OCI-LY1 (cell line): ENCODE results near the gene PARD3.

Source experiments
- H2AFZ ChIP-seq: fragments of 200-600 bp; sonication (generic), shearing (Covaris generic); 2 replicates; pipeline ENCODE4 v1.6.0; 2014; ENCODE audit warnings: antibody characterized with exemption, mild to moderate bottlenecking, low read length
- H3F3A ChIP-seq: fragments of 200-600 bp; sonication (generic), shearing (Covaris generic); 2 replicates; pipeline ENCODE4 v1.6.0; 2014; ENCODE audit warnings: mild to moderate bottlenecking, antibody characterized with exemption, low read length, moderate library complexity; ENCODE audit not compliant: insufficient read depth
- H3K27ac ChIP-seq: fragments of 200-600 bp; sonication (generic); 2 replicates; pipeline ENCODE4 v1.5.1; 2014; ENCODE audit warnings: low read length, mixed run types, mild to moderate bottlenecking, low read depth; ENCODE audit not compliant: poor library complexity, severe bottlenecking
- H3K27me3 ChIP-seq: fragments of 200-600 bp; sonication (generic); 2 replicates; pipeline ENCODE4 v1.6.0; 2014; ENCODE audit warnings: antibody characterized with exemption, mild to moderate bottlenecking, low read length, moderate library complexity; ENCODE audit not compliant: insufficient read depth
- H3K36me3 ChIP-seq: fragments of 200-600 bp; sonication (generic); 2 replicates; pipeline ENCODE4 v1.6.1; 2014; ENCODE audit warnings: mild to moderate bottlenecking, antibody characterized with exemption, low read length, moderate library complexity, mixed read lengths; ENCODE audit not compliant: insufficient read depth
- H3K4me1 ChIP-seq: fragments of 200-600 bp; sonication (generic); 2 replicates; pipeline ENCODE4 v1.5.1; 2014; ENCODE audit warnings: mild to moderate bottlenecking, low read length, moderate library complexity; ENCODE audit not compliant: insufficient read depth, severe bottlenecking
- H3K4me2 ChIP-seq: fragments of 200-600 bp; sonication (generic), shearing (Covaris generic); 2 replicates; pipeline ENCODE4 v1.6.1; 2014; ENCODE audit warnings: low read length
- H3K4me3 ChIP-seq: fragments of 200-600 bp; sonication (generic); 2 replicates; pipeline ENCODE4 v1.5.1; 2014; ENCODE audit warnings: low read length, low read depth, mild to moderate bottlenecking, mixed read lengths; ENCODE audit not compliant: poor library complexity, severe bottlenecking
- H3K79me2 ChIP-seq: fragments of 200-600 bp; shearing (Covaris generic); 2 replicates; pipeline ENCODE4 v1.6.1; 2016; ENCODE audit warnings: mixed run types, low read length, mixed read lengths; ENCODE audit not compliant: insufficient read depth
- H3K9ac ChIP-seq: fragments of 200-600 bp; sonication (generic), shearing (Covaris generic); 2 replicates; pipeline ENCODE4 v1.6.1; 2014; ENCODE audit warnings: mild to moderate bottlenecking, low read length, mixed read lengths
- H3K9me2 ChIP-seq: fragments of 200-600 bp; sonication (generic), shearing (Covaris generic); 2 replicates; pipeline ENCODE4 v1.6.1; 2014; ENCODE audit warnings: low read depth, mild to moderate bottlenecking, low read length, mixed read lengths
- H3K9me3 ChIP-seq: fragments of 200-600 bp; shearing (Covaris generic); 2 replicates; pipeline ENCODE4 v1.6.1; 2014; ENCODE audit warnings: low read length, mixed read lengths
- H4K20me1 ChIP-seq: fragments of 200-600 bp; sonication (generic), shearing (Covaris generic); 2 replicates; pipeline ENCODE4 v1.6.0; 2016; ENCODE audit warnings: mild to moderate bottlenecking, low read length; ENCODE audit not compliant: insufficient read depth
- CTCF ChIP-seq: fragments of 200-600 bp; sonication (generic), shearing (Covaris generic); IDR thresholded peaks from 2 replicates; pipeline ENCODE4 v1.5.1; 2017; ENCODE audit warnings: mild to moderate bottlenecking, antibody characterized with exemption, low read length, moderate library complexity, mixed read lengths
- EZH2 ChIP-seq: fragments of 200-600 bp; sonication (generic), shearing (Covaris generic); IDR thresholded peaks from 2 replicates; pipeline ENCODE4 v1.8.0; 2017; ENCODE audit warnings: borderline replicate concordance, mixed run types, mild to moderate bottlenecking, antibody characterized with exemption, low read length, moderate library complexity, mixed read lengths

The PARD3 gene

GRCh38 chr10:34168439-34168838 is 646.7 kb downstream of the PARD3 start:
- Histone ChIP-seq H3K9me2 (no peaks in the 10 kb centered on the region), H3K27ac (no peak overlapping the region), H4K20me1 (no peaks in the 10 kb centered on the region), H3F3A (no peaks in the 10 kb centered on the region), H3K9ac (no peak overlapping the region), H3K4me2 (no peak overlapping the region), H3K79me2 (no peaks in the 10 kb centered on the region), H2AFZ (no peak overlapping the region), H3K4me1 (no peaks in the 10 kb centered on the region), H3K9me3 (no peaks in the 10 kb centered on the region), H3K36me3 (no peaks in the 10 kb centered on the region), H3K27me3 (no peaks in the 10 kb centered on the region), H3K4me3 (no peak overlapping the region)
- TF ChIP-seq EZH2 (no peak), CTCF (no peak)

- TF ChIP-seq EZH2 (no peak), CTCF (no peak)
- Histone ChIP-seq H3K4me1 (no peaks in the 10 kb centered on the region), H3K9ac (no peak overlapping the region), H3K4me3 (no peak overlapping the region), H2AFZ (no peak overlapping the region), H3K36me3 (no peaks in the 10 kb centered on the region), H3K27me3 (no peaks in the 10 kb centered on the region), H3K9me3 (no peaks in the 10 kb centered on the region), H4K20me1 (no peaks in the 10 kb centered on the region), H3K79me2 (no peaks in the 10 kb centered on the region), H3K27ac (no peak overlapping the region), H3K4me2 (no peak overlapping the region), H3F3A (no peaks in the 10 kb centered on the region), H3K9me2 (no peaks in the 10 kb centered on the region)
Observed at GRCh38 chr10:34166823-34167222, 648.3 kb downstream of the PARD3 start.

- Histone ChIP-seq H4K20me1 (no peaks in the 10 kb centered on the region), H3K4me2 (no peak overlapping the region), H3K27ac (no peak overlapping the region), H3K79me2 (no peaks in the 10 kb centered on the region), H3K4me1 (no peaks in the 10 kb centered on the region), H3K9me2 (no peaks in the 10 kb centered on the region), H3K9me3 (no peaks in the 10 kb centered on the region), H2AFZ (no peak overlapping the region), H3K9ac (no peak overlapping the region), H3K27me3 (no peaks in the 10 kb centered on the region), H3F3A (no peaks in the 10 kb centered on the region), H3K36me3 (no peaks in the 10 kb centered on the region), H3K4me3 (no peak overlapping the region)
- TF ChIP-seq CTCF (no peak), EZH2 (no peak)
Observed at GRCh38 chr10:34166354-34166753, 648.7 kb downstream of the PARD3 start.
